Body of pancreas (tissue), 4 donors: ENCODE data around the gene ATP5PO.

Source experiments
- CTCF ChIP-seq, 7 experiments: fragments of 450-650 bp in 4 of 7; fragments of 200-600 bp in 3 of 7; sonication (generic) in 3 of 7; IDR thresholded peaks; one replicate each; pipeline ENCODE4 v1.5.1; 2016 to 2019; ENCODE audit warnings: antibody characterized with exemption in 7 of 7
- POLR2A ChIP-seq, 3 donors: fragments of 450-650 bp; IDR thresholded peaks; one replicate each; pipeline ENCODE4 v1.6.1; 2016; ENCODE audit warnings: antibody characterized with exemption in 3 of 3, mild to moderate bottlenecking in 2 of 3

GRCh38 chr21:33951276-33952178, 35.9 kb upstream of the ATP5PO start:
- TF ChIP-seq CTCF (IDR thresholded peaks at IDR 0.05) = no peak
- no peak for TF ChIP-seq POLR2A (IDR thresholded peaks at IDR 0.05)
